GM18873 (cell line): Measurements from ENCODE around the gene PRSS50.
"Not testable (repeated sequence)": the region's sequence is repeated elsewhere in the genome, so short reads cannot be mapped to it uniquely, and the experiment has no call there.

ENCODE experiments used
- ATAC-seq: cut with Tn5 transposase; IDR thresholded peaks from one replicate; pipeline ENCODE4 v1.9.1; 2021; ENCODE audit warnings: mild to moderate bottlenecking, moderate library complexity, moderate number of reproducible peaks; ENCODE audit not compliant: unreplicated experiment, low FRiP score

PRSS50 gene

GRCh38 chr3:46709721-46710120, 7.9 kb downstream of the PRSS50 start:
- no peak for ATAC-seq

- no peak for ATAC-seq
Observed at GRCh38 chr3:46709157-46709654, 8.5 kb downstream of the PRSS50 start.

GRCh38 chr3:46708401-46709156, 9.1 kb downstream of the PRSS50 start:
- ATAC-seq, result no peak

GRCh38 chr3:46707601-46708011, 10.1 kb downstream of the PRSS50 start:
- no peak for ATAC-seq

GRCh38 chr3:46706771-46707582, 10.7 kb downstream of the PRSS50 start:
- no peak for ATAC-seq

- ATAC-seq, result no peak
Observed at GRCh38 chr3:46705751-46706552, 11.7 kb downstream of the PRSS50 start.

- ATAC-seq, result no peak
Observed at GRCh38 chr3:46705022-46705530, 12.6 kb downstream of the PRSS50 start.

- not testable (repeated sequence) for ATAC-seq
Observed at GRCh38 chr3:46704346-46704745, 13.3 kb downstream of the PRSS50 start.

- ATAC-seq, result no peak
Observed at GRCh38 chr3:46703013-46703520, 14.6 kb downstream of the PRSS50 start.

- no peak for ATAC-seq
Observed at GRCh38 chr3:46702246-46703012, 15.2 kb downstream of the PRSS50 start.

GRCh38 chr3:46701181-46701939, 16.3 kb downstream of the PRSS50 start, which contains the start of gene TMIE:
TSS of gene TMIE (plus strand) at chr3:46701392. CDS start at chr3:46701488, 96 bp downstream.
- no peak for ATAC-seq

GRCh38 chr3:46700772-46701171, 16.9 kb downstream of the PRSS50 start:
- ATAC-seq, result no peak

GRCh38 chr3:46699676-46700523, 17.8 kb downstream of the PRSS50 start:
- no peak for ATAC-seq

- no peak for ATAC-seq
Observed at GRCh38 chr3:46695962-46696894, 21.4 kb downstream of the PRSS50 start.

GRCh38 chr3:46695177-46695961, 22.3 kb downstream of the PRSS50 start:
- no peak for ATAC-seq

- ATAC-seq, result no peak
Observed at GRCh38 chr3:46694520-46694919, 23.1 kb downstream of the PRSS50 start.
